Cardiac fibroblast (primary cell): ENCODE results near the gene PARP9.
A peak's percentile ranks its signal among the peaks of the same experiment; 100 is the strongest.

Source experiments
- DNase-seq, 2 donors: peaks; one replicate each; pipeline versions ENCODE4 v3.0.0 to v3.0.0-alpha.2; 2010; ENCODE audit warnings: low read depth in 2 of 2
- H3K4me3 ChIP-seq, 2 donors: replicated peaks in 1 of 2; 1 replicate in 1 of 2; 2 replicates in 1 of 2; pipeline ENCODE4 v1.5.1; 2011; ENCODE audit warnings: low read depth in 2 of 2, low read length in 2 of 2, mild to moderate bottlenecking in 2 of 2, moderate library complexity in 1 of 2
- CTCF ChIP-seq: IDR thresholded peaks from one replicate; pipeline ENCODE4 v1.5.1; 2011; ENCODE audit warnings: low read depth, mild to moderate bottlenecking, low read length, inconsistent platforms

PARP9 gene

GRCh38 chr3:122530164-122530563 lies 33.9 kb downstream of the PARP9 start:
- no peak for DNase-seq
- no peak for TF ChIP-seq CTCF
- H3K4me3 ChIP-seq = no peak overlapping the region

GRCh38 chr3:122523317-122523716 lies 40.8 kb downstream of the PARP9 start:
- no peak for DNase-seq
- H3K4me3 ChIP-seq = no peak overlapping the region
- TF ChIP-seq CTCF = no peak

GRCh38 chr3:122520861-122521260 lies 43.2 kb downstream of the PARP9 start:
- no peak overlapping the region for H3K4me3 ChIP-seq
- TF ChIP-seq CTCF = no peak

GRCh38 chr3:122519693-122520092 lies 44.4 kb downstream of the PARP9 start:
- peak; percentile 25 to 52 for DNase-seq
- TF ChIP-seq CTCF = no peak
- no peak overlapping the region for H3K4me3 ChIP-seq

More at GRCh38 chr3:122520861-122521260, 43.2 kb downstream of the PARP9 start:
- DNase-seq = no peak

- TF ChIP-seq CTCF = no peak
- no peak overlapping the region for H3K4me3 ChIP-seq
- no peak for DNase-seq
Measured at GRCh38 chr3:122516846-122517360, 47.2 kb downstream of the PARP9 start.

GRCh38 chr3:122515870-122516269 lies 48.2 kb downstream of the PARP9 start:
- no peak for TF ChIP-seq CTCF
- DNase-seq = no peak
- H3K4me3 ChIP-seq = no peak overlapping the region

GRCh38 chr3:122515020-122515468 lies 49.1 kb downstream of the PARP9 start:
- peak overlapping the region; percentile 62 to 80 for H3K4me3 ChIP-seq
- DNase-seq = no peak
- TF ChIP-seq CTCF = no peak
